NCI-H460 (cell line): ENCODE data around the gene ACTL10. TPM values are rescaled to one million over a fixed set of nuclear protein-coding genes. Genes with fewer than 3 reads are reported as not detected.

ENCODE experiments used
- DNase-seq: peaks from one replicate; pipeline ENCODE4 v3.0.0-alpha.2; 2016; ENCODE audit warnings: low read depth; ENCODE audit errors: extremely low read depth
- total RNA-seq: library from RNA; depleted of rRNA; stranded (reverse); fragments of >200 nt; shearing (Covaris generic); gene quantifications from 2 replicates; pipeline ENCODE4 v1.2.3, GENCODE V29; 2014

ACTL10 gene
- total RNA-seq, 1 experiment from 2014 or later = not detected

- DNase-seq = no peak
Measured at GRCh38 chr20:33676121-33676520, 9.4 kb downstream of the ACTL10 start.

- DNase-seq = no peak
Measured at GRCh38 chr20:33676652-33677645, 10.2 kb downstream of the ACTL10 start.

- DNase-seq = no peak
Measured at GRCh38 chr20:33677991-33678702, 11.4 kb downstream of the ACTL10 start.

GRCh38 chr20:33679758-33680485, 13.2 kb downstream of the ACTL10 start:
- no peak for DNase-seq

GRCh38 chr20:33680686-33681085, 13.9 kb downstream of the ACTL10 start:
- DNase-seq = no peak

GRCh38 chr20:33681288-33681687, 14.5 kb downstream of the ACTL10 start:
- DNase-seq = no peak

- DNase-seq = no peak
Measured at GRCh38 chr20:33681728-33682353, 15.1 kb downstream of the ACTL10 start.

- DNase-seq = no peak
Measured at GRCh38 chr20:33684533-33685327, 18.0 kb downstream of the ACTL10 start.

GRCh38 chr20:33685328-33686099, 18.8 kb downstream of the ACTL10 start:
- no peak for DNase-seq

- DNase-seq = peak; percentile 92
Measured at GRCh38 chr20:33686100-33686983, 19.6 kb downstream of the ACTL10 start, which contains the start of gene E2F1. E2F1 (minus strand) TSS chr20:33686385; CDS start chr20:33686264, 121 bp downstream.

- DNase-seq = no peak
Measured at GRCh38 chr20:33686984-33687366, 20.2 kb downstream of the ACTL10 start.

GRCh38 chr20:33687370-33687915, 20.7 kb downstream of the ACTL10 start:
- DNase-seq = no peak

GRCh38 chr20:33687993-33688937, 21.5 kb downstream of the ACTL10 start:
- DNase-seq = no peak

- no peak for DNase-seq
Measured at GRCh38 chr20:33688938-33689424, 22.2 kb downstream of the ACTL10 start.

- no peak for DNase-seq
Measured at GRCh38 chr20:33689493-33689892, 22.8 kb downstream of the ACTL10 start.

GRCh38 chr20:33689973-33690372, 23.2 kb downstream of the ACTL10 start:
- DNase-seq = no peak
